ENCODE data around the gene SORCS2. TPM values are rescaled to one million over a fixed set of nuclear protein-coding genes. Genes with fewer than 3 reads are reported as not detected.

The SORCS2 gene
- total RNA-seq, 1 donor from 2014 or later, result 13.4 TPM

GRCh38 chr4:7766086-7766485, 573.7 kb downstream of the SORCS2 start:
- TF ChIP-seq, protein P1, sequence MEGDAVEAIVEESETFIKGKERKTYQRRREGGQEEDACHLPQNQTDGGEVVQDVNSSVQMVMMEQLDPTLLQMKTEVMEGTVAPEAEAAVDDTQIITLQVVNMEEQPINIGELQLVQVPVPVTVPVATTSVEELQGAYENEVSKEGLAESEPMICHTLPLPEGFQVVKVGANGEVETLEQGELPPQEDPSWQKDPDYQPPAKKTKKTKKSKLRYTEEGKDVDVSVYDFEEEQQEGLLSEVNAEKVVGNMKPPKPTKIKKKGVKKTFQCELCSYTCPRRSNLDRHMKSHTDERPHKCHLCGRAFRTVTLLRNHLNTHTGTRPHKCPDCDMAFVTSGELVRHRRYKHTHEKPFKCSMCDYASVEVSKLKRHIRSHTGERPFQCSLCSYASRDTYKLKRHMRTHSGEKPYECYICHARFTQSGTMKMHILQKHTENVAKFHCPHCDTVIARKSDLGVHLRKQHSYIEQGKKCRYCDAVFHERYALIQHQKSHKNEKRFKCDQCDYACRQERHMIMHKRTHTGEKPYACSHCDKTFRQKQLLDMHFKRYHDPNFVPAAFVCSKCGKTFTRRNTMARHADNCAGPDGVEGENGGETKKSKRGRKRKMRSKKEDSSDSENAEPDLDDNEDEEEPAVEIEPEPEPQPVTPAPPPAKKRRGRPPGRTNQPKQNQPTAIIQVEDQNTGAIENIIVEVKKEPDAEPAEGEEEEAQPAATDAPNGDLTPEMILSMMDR (conservative IDR thresholded peaks at IDR 0.05), result no peak
- Mint-ChIP-seq H3K4me3 (no peak overlapping the region), H3K27me3 (no peaks in the 10 kb centered on the region), H3K9me3 (no peaks in the 10 kb centered on the region), H3K4me1 (ENCODE audit: unreplicated experiment) (peaks cover 12% of the 10 kb centered on the region), H3K36me3 (peaks cover 8% of the 10 kb centered on the region), H3K27ac (no peak overlapping the region)
- no peak for DNase-seq (ENCODE audit: extremely low spot score, unreplicated experiment)

- DNase-seq (ENCODE audit: extremely low spot score, unreplicated experiment), result no peak
- Mint-ChIP-seq H3K27me3 (no peaks in the 10 kb centered on the region), H3K27ac (no peak overlapping the region), H3K9me3 (no peaks in the 10 kb centered on the region), H3K4me3 (no peak overlapping the region), H3K4me1 (ENCODE audit: unreplicated experiment) (peaks cover 8% of the 10 kb centered on the region), H3K36me3 (peaks cover 8% of the 10 kb centered on the region)
- TF ChIP-seq, protein P1 (conservative IDR thresholded peaks at IDR 0.05), result no peak
Measured at GRCh38 chr4:7766661-7767345, 574.5 kb downstream of the SORCS2 start.

DNA sequence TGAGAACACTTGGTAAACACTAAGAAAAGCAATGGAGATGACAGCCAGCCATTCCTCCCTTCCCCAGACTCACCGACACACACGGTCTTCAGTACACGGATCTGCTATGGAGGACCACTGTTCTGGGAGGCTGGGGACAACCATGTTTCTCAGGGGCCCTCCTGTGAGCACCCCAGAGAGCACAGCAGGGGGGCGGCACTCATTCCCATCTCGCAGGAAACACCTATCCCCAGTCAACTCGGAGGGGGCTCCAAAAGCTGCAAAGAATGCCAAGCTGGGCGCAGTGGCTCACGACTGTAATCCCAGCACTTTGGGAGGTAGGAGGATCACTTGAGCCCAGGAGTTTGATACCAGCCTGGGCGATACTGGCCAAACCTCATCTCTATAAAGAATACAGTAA, 575.2 kb downstream of the SORCS2 start:
- TF ChIP-seq, protein P1 (conservative IDR thresholded peaks at IDR 0.05), result no peak
- Mint-ChIP-seq H3K9me3 (no peaks in the 10 kb centered on the region), H3K27ac (no peak overlapping the region), H3K27me3 (no peaks in the 10 kb centered on the region), H3K36me3 (peaks cover 8% of the 10 kb centered on the region), H3K4me3 (no peak overlapping the region), H3K4me1 (ENCODE audit: unreplicated experiment) (peaks cover 4% of the 10 kb centered on the region)
- no peak for DNase-seq (ENCODE audit: extremely low spot score, unreplicated experiment)

DNA sequence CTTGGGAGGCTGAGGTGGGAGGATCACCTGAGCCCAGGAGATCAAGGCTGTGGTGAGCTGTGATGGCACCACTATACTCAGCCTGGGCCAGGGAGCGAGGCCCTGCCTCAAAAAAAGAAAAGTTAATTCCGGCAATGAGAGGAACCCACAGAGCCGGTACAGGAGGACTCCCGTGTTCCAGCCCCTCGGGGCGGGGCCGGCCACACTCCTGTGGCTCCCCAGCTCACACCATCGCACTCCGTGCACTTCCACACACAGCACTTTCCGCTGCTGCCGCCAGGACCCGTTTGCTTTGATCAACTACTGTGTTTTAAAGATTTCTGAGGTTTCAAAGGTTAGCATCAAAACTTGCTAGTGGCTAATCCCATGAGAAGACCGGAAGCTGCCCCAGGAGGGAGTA, 575.6 kb downstream of the SORCS2 start:
- no peaks in the 10 kb centered on the region for H3K9me3 Mint-ChIP-seq
- TF ChIP-seq, protein P1 (conservative IDR thresholded peaks at IDR 0.05), result no peak
- DNase-seq (ENCODE audit: extremely low spot score, unreplicated experiment), result no peak
- H3K4me3 Mint-ChIP-seq, result no peak overlapping the region
- no peaks in the 10 kb centered on the region for H3K27me3 Mint-ChIP-seq
- H3K36me3 Mint-ChIP-seq, result peaks cover 9% of the 10 kb centered on the region
- H3K4me1 Mint-ChIP-seq (ENCODE audit: unreplicated experiment), result peaks cover 4% of the 10 kb centered on the region
- H3K27ac Mint-ChIP-seq, result no peak overlapping the region

- Mint-ChIP-seq H3K4me3 (no peak overlapping the region), H3K4me1 (ENCODE audit: unreplicated experiment) (peaks cover 4% of the 10 kb centered on the region), H3K27me3 (no peaks in the 10 kb centered on the region), H3K27ac (no peak overlapping the region), H3K9me3 (no peaks in the 10 kb centered on the region), H3K36me3 (peaks cover 14% of the 10 kb centered on the region)
- TF ChIP-seq, protein P1 (conservative IDR thresholded peaks at IDR 0.05), result no peak
- DNase-seq (ENCODE audit: extremely low spot score, unreplicated experiment), result no peak
Measured at GRCh38 chr4:7768736-7769135, 576.4 kb downstream of the SORCS2 start.
